HEK293 (cell line): Measurements from ENCODE around the gene SLC9A9.

ENCODE experiments used
- ZBTB11 ChIP-seq: fragments of 450-650 bp; formaldehyde crosslinking; conservative IDR thresholded peaks from 2 replicates; pipeline ENCODE4 v1.5.1; 2016; ENCODE audit warnings: low read depth, missing biosample characterization, missing genetic modification characterization
- ZBTB17 ChIP-seq: fragments of 450-650 bp; formaldehyde crosslinking; IDR thresholded peaks from 2 replicates; pipeline ENCODE4 v1.5.1; 2016; ENCODE audit warnings: missing biosample characterization, missing genetic modification characterization
- ZBTB21 ChIP-seq: fragments of 450-650 bp; formaldehyde crosslinking; IDR thresholded peaks from 2 replicates; pipeline ENCODE4 v1.5.1; 2017; ENCODE audit warnings: missing biosample characterization, missing genetic modification characterization
- ZBTB7A ChIP-seq: fragments of 450-650 bp; formaldehyde crosslinking; IDR thresholded peaks from 2 replicates; pipeline ENCODE4 v1.5.1; 2016; ENCODE audit warnings: low read depth, missing biosample characterization, missing genetic modification characterization
- ZNF138 ChIP-seq: fragments of 450-650 bp; formaldehyde crosslinking; IDR thresholded peaks from 2 replicates; pipeline ENCODE4 v1.5.1; 2016; ENCODE audit warnings: missing biosample characterization, missing genetic modification characterization, borderline replicate concordance
- ZNF146 ChIP-seq: fragments of 450-650 bp; formaldehyde crosslinking; IDR thresholded peaks from 2 replicates; pipeline ENCODE4 v1.5.1; 2016; ENCODE audit warnings: missing biosample characterization, missing genetic modification characterization
- ZNF18 ChIP-seq: fragments of 450-650 bp; formaldehyde crosslinking; IDR thresholded peaks from 2 replicates; pipeline ENCODE4 v1.5.1; 2016; ENCODE audit warnings: missing biosample characterization, missing genetic modification characterization
- ZNF37A ChIP-seq: fragments of 450-650 bp; IDR thresholded peaks from 2 replicates; pipeline ENCODE4 v1.5.1; 2018; ENCODE audit warnings: missing biosample characterization, missing genetic modification characterization
- ZNF514 ChIP-seq: fragments of 450-650 bp; formaldehyde crosslinking; IDR thresholded peaks from 2 replicates; pipeline ENCODE4 v1.5.1; 2016; ENCODE audit warnings: missing biosample characterization, missing genetic modification characterization
- ZNF777 ChIP-seq: fragments of 450-650 bp; formaldehyde crosslinking; IDR thresholded peaks from 2 replicates; pipeline ENCODE4 v1.5.1; 2017; ENCODE audit warnings: missing biosample characterization, missing genetic modification characterization, borderline replicate concordance
- ZSCAN23 ChIP-seq: fragments of 450-650 bp; formaldehyde crosslinking; IDR thresholded peaks from 2 replicates; pipeline ENCODE4 v1.5.1; 2016; ENCODE audit warnings: missing biosample characterization, missing genetic modification characterization
- TF ChIP-seq, protein P1 (sequence below): sonication (generic); formaldehyde crosslinking; IDR thresholded peaks from 2 replicates; pipeline ENCODE4 v1.8.1; 2022; ENCODE audit warnings: mild to moderate bottlenecking, moderate library complexity, missing genetic modification reagents
- TF ChIP-seq, protein P2 (sequence below): fragments of 450-650 bp; formaldehyde crosslinking; IDR thresholded peaks from 2 replicates; pipeline ENCODE4 v1.5.1; 2016; ENCODE audit warnings: missing biosample characterization, missing genetic modification characterization
- TF ChIP-seq, protein P3 (sequence below): fragments of 450-650 bp; formaldehyde crosslinking; IDR thresholded peaks from 2 replicates; pipeline ENCODE4; 2016; ENCODE audit warnings: missing biosample characterization, missing genetic modification characterization

DNA sequence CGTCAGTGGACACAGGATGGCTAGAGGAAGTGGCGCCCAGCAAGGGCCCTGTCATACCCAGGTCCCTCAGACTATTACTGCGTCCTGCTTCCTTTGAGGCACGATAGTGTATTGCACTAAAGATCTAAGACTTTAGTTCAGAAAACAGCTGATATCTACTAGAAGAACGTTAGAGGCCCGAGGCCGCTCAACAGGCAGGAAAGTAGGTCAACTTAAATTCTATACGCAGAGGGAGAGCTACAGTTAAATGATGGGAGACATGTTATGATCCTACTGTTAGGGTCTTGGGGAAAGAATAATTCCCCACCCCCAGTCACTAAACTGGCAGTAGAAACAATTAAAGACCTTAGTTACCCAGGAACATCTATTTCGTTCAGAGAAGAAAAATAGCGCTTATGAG lies 410.9 kb downstream of the SLC9A9 start:
- TF ChIP-seq, protein P1, sequence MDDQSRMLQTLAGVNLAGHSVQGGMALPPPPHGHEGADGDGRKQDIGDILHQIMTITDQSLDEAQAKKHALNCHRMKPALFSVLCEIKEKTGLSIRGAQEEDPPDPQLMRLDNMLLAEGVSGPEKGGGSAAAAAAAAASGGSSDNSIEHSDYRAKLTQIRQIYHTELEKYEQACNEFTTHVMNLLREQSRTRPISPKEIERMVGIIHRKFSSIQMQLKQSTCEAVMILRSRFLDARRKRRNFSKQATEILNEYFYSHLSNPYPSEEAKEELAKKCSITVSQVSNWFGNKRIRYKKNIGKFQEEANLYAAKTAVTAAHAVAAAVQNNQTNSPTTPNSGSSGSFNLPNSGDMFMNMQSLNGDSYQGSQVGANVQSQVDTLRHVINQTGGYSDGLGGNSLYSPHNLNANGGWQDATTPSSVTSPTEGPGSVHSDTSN (CRISPR knock-in tag), result no peak
- TF ChIP-seq ZNF777 (no peak), ZNF146 (no peak), ZNF138 (tag by site-specific recombination) (no peak), ZNF37A (tag by site-specific recombination) (no peak), ZNF18 (tag by site-specific recombination) (no peak), ZBTB11 (no peak), ZSCAN23 (tag by site-specific recombination) (no peak), ZBTB7A (tag by site-specific recombination) (no peak), ZNF514 (no peak), ZBTB21 (tag by site-specific recombination) (no peak), ZBTB17 (tag by site-specific recombination) (no peak)
- TF ChIP-seq, protein P2, sequence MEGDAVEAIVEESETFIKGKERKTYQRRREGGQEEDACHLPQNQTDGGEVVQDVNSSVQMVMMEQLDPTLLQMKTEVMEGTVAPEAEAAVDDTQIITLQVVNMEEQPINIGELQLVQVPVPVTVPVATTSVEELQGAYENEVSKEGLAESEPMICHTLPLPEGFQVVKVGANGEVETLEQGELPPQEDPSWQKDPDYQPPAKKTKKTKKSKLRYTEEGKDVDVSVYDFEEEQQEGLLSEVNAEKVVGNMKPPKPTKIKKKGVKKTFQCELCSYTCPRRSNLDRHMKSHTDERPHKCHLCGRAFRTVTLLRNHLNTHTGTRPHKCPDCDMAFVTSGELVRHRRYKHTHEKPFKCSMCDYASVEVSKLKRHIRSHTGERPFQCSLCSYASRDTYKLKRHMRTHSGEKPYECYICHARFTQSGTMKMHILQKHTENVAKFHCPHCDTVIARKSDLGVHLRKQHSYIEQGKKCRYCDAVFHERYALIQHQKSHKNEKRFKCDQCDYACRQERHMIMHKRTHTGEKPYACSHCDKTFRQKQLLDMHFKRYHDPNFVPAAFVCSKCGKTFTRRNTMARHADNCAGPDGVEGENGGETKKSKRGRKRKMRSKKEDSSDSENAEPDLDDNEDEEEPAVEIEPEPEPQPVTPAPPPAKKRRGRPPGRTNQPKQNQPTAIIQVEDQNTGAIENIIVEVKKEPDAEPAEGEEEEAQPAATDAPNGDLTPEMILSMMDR (tag by site-specific recombination), result no peak
- TF ChIP-seq, protein P3, sequence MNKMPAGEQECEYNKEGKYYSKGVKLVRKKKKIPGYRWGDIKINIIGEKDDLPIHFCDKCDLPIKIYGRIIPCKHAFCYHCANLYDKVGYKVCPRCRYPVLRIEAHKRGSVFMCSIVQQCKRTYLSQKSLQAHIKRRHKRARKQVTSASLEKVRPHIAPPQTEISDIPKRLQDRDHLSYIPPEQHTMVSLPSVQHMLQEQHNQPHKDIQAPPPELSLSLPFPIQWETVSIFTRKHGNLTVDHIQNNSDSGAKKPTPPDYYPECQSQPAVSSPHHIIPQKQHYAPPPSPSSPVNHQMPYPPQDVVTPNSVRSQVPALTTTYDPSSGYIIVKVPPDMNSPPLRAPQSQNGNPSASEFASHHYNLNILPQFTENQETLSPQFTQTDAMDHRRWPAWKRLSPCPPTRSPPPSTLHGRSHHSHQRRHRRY (tag by site-specific recombination), result no peak
